Measurements from ENCODE around the gene ITPRIPL1.

ITPRIPL1 gene

GRCh38 chr2:96323849-96324248 lies 1.3 kb upstream of the ITPRIPL1 start:
- no peak for DNase-seq

- no peak for DNase-seq
Measured at GRCh38 chr2:96324721-96325040, 436 bp upstream of the ITPRIPL1 start.

- no peak for DNase-seq
Measured at GRCh38 chr2:96325884-96326255, 753 bp downstream of the ITPRIPL1 start.

DNA sequence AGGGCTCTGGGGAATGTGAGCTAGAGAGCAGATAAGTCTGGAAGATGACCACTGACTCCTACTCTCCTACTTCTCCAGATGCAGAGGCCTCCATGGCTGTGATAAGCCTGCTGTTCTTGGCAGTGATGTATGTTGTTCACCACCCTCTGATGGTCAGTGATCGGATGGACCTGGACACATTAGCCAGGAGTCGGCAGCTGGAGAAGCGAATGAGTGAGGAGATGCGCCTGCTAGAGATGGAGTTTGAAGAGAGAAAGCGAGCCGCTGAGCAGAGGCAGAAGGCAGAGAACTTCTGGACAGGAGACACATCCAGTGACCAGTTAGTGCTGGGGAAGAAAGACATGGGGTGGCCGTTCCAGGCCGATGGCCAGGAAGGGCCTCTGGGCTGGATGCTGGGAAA lies 1.4 kb downstream of the ITPRIPL1 start:
- no peak for DNase-seq

DNA sequence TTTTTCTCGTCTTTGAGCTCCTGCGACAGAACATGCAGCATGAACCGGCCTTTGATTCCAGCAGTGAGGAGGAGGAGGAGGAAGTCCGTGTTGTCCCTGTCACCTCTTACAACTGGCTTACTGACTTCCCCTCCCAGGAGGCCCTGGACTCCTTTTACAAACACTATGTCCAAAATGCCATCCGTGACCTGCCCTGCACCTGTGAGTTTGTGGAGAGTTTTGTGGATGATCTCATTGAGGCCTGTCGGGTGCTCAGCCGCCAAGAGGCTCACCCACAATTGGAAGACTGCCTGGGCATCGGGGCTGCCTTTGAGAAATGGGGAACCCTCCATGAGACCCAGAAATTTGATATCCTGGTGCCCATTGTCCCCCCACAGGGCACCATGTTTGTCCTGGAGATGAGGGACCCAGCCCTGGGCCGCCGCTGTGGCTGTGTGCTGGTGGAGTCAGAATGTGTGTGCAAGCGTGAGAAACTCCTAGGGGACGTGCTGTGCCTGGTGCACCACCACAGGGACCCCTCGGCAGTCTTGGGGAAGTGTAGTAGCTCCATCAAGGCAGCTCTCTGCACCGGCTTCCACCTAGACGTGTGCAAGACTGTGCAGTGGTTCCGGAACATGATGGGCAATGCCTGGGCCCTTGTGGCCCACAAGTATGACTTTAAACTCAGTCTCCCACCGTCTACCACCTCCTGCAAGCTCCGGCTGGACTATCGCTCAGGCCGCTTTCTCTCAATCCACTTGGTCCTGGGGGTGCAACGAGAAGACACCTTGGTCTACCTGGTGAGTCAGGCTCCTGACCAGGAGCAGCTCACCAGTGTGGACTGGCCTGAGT lies 2.1 kb downstream of the ITPRIPL1 start:
- DNase-seq, result no peak

DNA sequence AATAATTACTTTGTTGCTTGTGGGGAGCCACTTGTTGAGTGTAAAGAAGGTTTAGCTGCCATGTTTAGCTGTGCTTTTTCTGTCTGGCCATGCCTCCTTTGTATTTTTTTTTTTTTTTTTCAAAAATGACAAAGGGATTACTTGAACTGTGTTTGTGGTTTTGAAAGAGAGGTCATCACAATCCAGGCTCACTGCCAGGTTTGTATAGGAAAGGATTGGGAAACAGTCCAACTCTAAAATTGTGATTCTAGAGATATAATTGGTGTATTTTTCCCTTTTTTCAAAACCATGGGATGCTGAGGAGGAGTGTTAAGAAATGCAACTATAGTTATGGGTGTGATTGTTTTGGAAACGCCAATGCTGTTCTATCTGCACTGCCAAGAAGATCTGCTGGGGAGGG lies 4.3 kb downstream of the ITPRIPL1 start:
- DNase-seq, result no peak

DNA sequence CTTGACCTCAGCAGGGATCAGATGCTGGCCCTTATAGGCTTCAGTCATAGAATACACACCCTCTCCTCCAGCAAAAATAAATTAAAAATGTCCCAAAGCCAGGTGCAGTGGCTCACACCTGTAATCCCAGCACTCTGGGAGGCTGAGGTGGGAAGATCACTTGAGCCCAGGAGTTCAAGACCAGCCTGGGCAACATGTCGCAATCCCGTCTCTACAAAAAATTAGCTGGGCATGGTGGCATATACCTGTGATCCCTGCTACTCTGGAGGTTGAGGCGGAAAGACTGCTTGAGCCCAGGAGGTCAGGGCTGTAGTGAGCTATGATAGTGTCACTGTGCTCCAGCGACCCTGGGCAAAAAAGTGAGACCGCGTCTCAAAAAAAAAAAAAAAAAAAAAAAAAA lies 4.8 kb downstream of the ITPRIPL1 start:
- no peak for DNase-seq

DNA sequence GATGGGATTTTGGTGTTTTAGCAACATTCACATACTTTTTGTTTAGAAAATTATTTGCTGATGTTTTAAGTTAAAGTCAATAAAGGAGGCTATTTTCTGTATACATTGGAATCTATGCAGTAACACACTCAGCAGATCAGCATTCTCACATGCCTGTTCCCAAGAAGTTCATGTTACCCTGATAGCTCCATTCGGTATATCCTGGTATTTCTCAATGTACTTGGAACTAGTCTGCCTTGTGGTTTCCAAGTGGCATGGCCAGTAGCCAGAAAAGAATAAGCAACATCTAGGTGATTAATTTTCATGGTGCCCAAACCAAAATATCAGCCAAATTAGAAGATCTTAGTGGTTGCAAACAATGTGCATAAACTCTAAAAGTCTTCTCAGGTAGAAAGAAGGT lies 5.3 kb downstream of the ITPRIPL1 start:
- no peak for DNase-seq

- no peak for DNase-seq
Measured at GRCh38 chr2:96333708-96334107, 8.6 kb downstream of the ITPRIPL1 start.

DNA sequence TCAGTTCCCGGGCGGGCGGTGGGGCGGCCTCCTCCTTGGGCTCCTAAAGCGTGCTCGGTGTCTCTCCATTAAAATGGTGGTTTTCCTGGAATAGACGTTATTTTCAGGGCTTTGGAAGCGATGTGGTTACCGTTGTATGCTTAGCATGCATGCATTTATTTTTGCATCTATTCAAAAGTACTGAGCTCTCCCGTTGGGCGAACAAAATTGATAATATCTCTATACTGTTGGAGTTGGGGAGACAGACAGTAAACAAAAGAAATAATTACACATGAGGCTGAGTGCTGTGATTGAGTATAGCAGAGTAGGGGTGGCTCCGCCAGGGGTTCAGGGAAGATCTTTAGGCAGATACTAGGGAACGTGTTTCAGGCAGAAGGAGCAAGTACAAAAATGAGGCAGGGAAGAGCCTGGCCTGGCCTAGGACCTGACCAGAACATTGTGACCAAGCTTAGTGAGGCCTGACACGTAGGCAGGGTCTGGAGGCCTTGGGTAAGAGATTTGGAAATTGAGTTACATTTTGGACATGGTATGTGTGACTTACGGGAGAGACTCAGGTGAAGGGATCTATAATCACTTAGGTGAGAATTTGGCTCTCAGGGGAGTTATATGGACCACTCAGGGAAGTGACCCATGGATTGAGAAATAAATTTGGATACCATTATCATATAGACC lies 11.1 kb downstream of the ITPRIPL1 start:
- no peak for DNase-seq

DNA sequence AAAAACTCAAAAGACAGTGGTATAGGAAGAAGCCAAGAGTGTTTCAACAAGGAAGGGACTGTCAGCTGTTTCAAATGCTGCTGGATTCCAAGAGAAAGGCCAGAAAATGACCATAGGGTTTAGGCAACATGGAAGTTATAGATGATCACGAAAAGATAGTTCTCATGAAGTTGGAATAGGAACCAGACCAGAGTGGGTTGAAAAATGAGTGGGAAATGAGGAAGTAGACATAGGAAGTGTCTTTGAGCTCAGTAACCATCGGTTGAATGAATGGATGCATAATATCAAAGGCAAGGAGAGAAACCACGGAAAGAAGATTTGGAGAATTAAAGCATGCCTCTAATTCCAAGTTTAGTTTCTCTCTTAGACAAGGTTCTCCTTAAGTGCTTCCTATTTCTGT lies 11.8 kb downstream of the ITPRIPL1 start:
- no peak for DNase-seq

DNA sequence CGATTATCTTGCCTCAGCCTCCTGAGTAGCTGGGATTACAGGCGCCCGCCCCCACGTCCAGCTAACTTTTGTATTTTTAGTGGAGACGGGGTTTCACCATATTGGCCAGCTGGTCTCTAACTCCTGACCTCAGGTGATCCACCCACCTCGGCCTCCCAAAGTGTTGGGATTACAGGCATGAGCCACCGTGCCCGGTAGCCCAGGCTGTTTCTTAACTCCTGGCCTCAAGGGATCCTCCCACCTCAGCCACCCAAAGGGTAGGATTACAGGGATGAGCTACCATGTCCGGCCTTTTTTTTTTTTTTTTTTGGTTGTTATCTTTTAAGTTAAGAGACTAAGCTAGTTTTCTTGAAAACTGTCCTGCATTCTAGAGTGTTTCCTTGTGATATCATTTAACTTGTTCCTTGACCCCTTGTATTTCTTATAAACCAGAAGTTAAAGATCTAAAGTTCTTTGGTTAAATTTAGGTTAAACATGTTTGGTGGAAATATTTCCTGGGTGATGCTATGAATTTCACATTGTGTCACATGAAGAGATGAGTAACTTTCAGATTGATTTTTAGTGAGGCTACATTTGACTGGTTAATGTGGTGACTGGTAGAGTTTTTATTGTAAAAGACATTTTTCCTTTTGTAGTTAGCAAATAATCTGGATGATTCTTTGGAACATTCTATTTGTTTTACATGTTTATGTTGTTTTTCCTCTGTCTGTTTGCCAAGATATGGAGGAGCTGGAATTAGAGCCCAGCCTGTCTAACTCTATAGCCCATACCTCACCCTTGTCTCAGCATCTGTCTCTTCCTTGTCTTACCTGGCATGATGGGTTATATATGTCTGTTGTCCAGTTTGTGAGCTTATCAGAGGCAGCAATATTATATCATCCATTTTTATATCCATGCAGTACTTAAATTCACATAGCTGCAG lies 15.6 kb downstream of the ITPRIPL1 start:
- no peak for DNase-seq

- DNase-seq, result no peak
Measured at GRCh38 chr2:96341641-96342040, 16.5 kb downstream of the ITPRIPL1 start.

DNA sequence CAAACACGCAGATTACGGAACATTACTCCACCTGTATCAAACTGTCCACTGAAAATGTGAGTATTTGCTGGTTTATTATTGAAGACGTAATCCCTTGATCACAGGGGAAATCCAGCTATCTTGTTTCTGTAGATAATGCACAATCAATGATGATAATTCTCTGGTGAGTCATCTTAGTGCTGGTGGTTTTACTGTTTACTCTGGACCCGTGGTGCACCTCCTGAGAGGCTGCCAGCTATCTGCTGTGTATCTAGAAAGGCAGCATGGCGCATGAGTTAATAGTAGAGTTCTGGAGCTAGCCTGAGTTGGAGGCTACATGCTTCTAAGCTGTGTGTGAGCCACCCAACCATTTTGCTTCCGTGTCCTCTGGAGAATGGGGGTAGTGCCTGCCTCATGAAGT lies 17.0 kb downstream of the ITPRIPL1 start:
- DNase-seq, result no peak

DNA sequence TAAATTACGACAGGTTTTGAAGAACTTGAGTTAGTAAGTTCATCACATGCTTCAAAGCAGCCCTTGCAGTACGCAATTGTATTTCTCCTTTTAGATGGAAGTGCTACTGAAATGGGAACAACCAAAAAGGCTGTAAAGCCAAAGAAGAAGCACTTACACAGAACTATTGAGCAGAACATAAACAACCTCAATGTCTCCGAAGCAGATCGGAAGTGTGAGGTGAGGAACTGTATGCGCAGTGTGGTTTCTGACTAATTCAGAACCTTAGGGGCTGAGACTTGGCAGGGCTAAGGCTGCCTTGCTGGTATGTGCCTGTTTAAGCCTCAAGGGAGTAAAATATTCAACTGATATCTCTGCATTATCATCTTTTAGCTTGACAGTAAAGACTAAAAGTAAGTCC lies 18.9 kb downstream of the ITPRIPL1 start:
- no peak for DNase-seq

- DNase-seq, result no peak
Measured at GRCh38 chr2:96345438-96345837, 20.3 kb downstream of the ITPRIPL1 start.

DNA sequence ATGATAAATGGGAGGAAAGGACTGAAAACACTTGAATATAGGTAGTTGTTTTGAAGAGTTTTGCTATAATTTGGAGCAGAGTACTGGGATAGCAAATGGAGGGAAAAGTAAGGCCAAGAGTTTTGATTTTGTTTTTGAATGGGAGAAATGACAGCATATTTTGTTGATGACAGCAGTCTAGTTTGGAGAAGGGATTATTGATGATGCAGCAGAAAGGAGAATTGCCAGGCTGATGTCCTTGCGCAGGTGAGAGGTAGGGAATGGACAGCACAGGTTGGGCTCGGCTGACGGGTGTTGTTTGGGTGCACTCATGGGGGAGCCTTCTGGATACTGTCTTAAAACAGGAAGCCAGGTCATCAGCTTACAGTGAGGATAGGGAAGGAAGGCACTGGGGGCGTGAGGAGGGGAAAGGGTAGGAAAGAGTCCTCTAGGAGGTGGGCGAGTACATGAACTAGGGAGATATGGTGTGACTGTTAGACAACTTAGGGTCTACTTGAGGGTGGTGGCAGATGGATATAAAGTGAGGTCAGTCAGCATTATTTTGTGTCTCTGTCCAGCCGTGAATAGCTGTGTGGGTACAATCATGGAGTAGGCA lies 20.8 kb downstream of the ITPRIPL1 start:
- no peak for DNase-seq

GRCh38 chr2:96347395-96347794 lies 22.3 kb downstream of the ITPRIPL1 start:
- no peak for DNase-seq

- DNase-seq, result no peak
Measured at GRCh38 chr2:96353032-96353561, 28.0 kb downstream of the ITPRIPL1 start.

DNA sequence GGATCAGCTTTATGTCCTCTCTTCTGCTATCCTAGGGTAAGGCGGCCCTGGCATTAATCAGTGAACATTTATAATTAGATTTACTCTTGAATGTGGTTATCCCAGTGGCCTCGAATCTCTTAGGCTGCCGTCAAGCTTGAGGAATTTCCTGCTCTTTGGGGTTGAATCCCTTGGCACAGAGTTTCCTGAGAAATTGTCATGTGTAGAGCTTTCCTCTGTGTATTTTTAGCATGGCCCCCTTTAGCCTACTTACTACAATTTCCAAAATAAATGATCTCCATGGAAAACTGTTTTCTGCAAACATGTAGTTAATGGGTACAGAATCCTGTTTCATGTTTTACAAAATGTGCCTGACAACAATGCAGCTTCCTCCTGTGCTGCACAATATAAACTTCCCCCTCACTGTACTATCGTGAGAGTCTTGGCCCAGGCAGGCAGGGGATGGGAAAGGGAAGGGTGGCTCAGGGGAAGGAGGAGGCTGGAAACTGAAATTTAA lies 28.5 kb downstream of the ITPRIPL1 start:
- DNase-seq, result no peak

GRCh38 chr2:96354492-96354891 lies 29.4 kb downstream of the ITPRIPL1 start:
- DNase-seq, result no peak

- DNase-seq, result no peak
Measured at GRCh38 chr2:96356889-96357288, 31.8 kb downstream of the ITPRIPL1 start.

DNA sequence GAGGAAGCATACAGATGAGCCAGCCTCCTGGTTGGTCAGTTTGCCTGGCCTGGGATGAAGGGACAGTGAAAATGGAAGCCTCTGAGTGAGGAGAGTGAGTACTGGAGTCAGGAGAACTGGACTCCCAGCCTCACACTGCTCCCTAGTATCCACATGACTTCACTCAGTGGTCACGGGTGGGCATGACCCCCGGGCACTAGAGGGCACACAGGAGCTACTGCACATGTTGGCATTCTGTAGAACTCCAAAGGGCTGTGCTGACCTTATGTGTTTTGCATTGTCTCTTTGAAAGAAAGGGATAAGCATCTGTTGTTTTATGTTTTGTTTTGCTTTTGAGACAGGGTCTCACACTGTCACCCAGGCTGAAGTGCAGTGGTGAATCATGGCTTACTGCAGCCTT lies 34.2 kb downstream of the ITPRIPL1 start:
- no peak for DNase-seq

All from 8988T (cell line).